H9 (cell line): ENCODE results near the gene MYD88. TPM values are rescaled to one million over a fixed set of nuclear protein-coding genes. Genes with fewer than 3 reads are reported as not detected.

Source experiments
- DNase-seq: peaks from one replicate; pipeline ENCODE4 v3.0.0-alpha.2; 2017
- H2AFZ ChIP-seq: one replicate; pipeline ENCODE4 v1.6.1; 2013; ENCODE audit warnings: mild to moderate bottlenecking, low read length, control low read depth, moderate library complexity
- H2AK5ac ChIP-seq: 2 replicates; pipeline ENCODE4 v1.6.1; 2013; ENCODE audit warnings: low read length, control low read depth, mixed read lengths; ENCODE audit not compliant: insufficient read length
- H2BK120ac ChIP-seq: one replicate; pipeline ENCODE4 v1.6.1; 2013; ENCODE audit warnings: low read depth, mild to moderate bottlenecking, low read length, control low read depth, inconsistent platforms; ENCODE audit not compliant: poor library complexity, severe bottlenecking
- H2BK12ac ChIP-seq: 2 replicates; pipeline ENCODE4 v1.6.1; 2013; ENCODE audit warnings: low read length, control low read depth, mixed read lengths, low read depth; ENCODE audit not compliant: insufficient read length
- H2BK15ac ChIP-seq: 2 replicates; pipeline ENCODE4 v1.6.1; 2013; ENCODE audit warnings: low read depth, low read length, control low read depth
- H2BK20ac ChIP-seq: one replicate; pipeline ENCODE4 v1.6.1; 2013; ENCODE audit warnings: low read depth, mild to moderate bottlenecking, low read length, control low read depth, inconsistent platforms; ENCODE audit not compliant: poor library complexity, severe bottlenecking
- H2BK5ac ChIP-seq: 2 replicates; pipeline ENCODE4 v1.6.1; 2013; ENCODE audit warnings: low read length, control low read depth, mixed read lengths; ENCODE audit not compliant: insufficient read length
- H3K14ac ChIP-seq: 2 replicates; pipeline ENCODE4 v1.6.1; 2013; ENCODE audit warnings: low read length, control low read depth; ENCODE audit not compliant: insufficient read depth
- H3K18ac ChIP-seq: 2 replicates; pipeline ENCODE4 v1.6.1; 2013; ENCODE audit warnings: low read depth, mild to moderate bottlenecking, mixed read lengths, low read length, control low read depth; ENCODE audit not compliant: insufficient read length
- H3K23ac ChIP-seq: 2 replicates; pipeline ENCODE4 v1.6.1; 2013; ENCODE audit warnings: low read length, control low read depth, mixed read lengths, low read depth; ENCODE audit not compliant: insufficient read length
- H3K23me2 ChIP-seq: 2 replicates; pipeline ENCODE4 v1.6.1; 2013; ENCODE audit warnings: low read depth, mild to moderate bottlenecking, mixed read lengths, low read length, control low read depth; ENCODE audit not compliant: insufficient read length, poor library complexity, severe bottlenecking
- H3K27ac ChIP-seq: 2 replicates; pipeline ENCODE4 v1.5.1; 2013; ENCODE audit warnings: low read length, control low read depth, mixed read lengths, low read depth; ENCODE audit not compliant: insufficient read length
- H3K27me3 ChIP-seq: 2 replicates; pipeline ENCODE4 v1.6.1; 2013; ENCODE audit warnings: low read length, control low read depth, inconsistent platforms; ENCODE audit not compliant: insufficient read depth
- H3K4ac ChIP-seq: 2 replicates; pipeline ENCODE4 v1.6.1; 2013; ENCODE audit warnings: low read depth, mild to moderate bottlenecking, control low read depth, inconsistent platforms, low read length, moderate library complexity
- H3K4me1 ChIP-seq: 2 replicates; pipeline ENCODE4 v1.6.1; 2013; ENCODE audit warnings: low read length, control low read depth, inconsistent platforms; ENCODE audit not compliant: insufficient read depth
- H3K4me2 ChIP-seq: 2 replicates; pipeline ENCODE4 v1.6.1; 2013; ENCODE audit warnings: low read length, control low read depth, mixed read lengths; ENCODE audit not compliant: insufficient read length, insufficient read depth
- H3K56ac ChIP-seq: 2 replicates; pipeline ENCODE4 v1.6.1; 2013; ENCODE audit warnings: low read depth, mild to moderate bottlenecking, mixed read lengths, low read length, control low read depth; ENCODE audit not compliant: insufficient read length
- H3K79me1 ChIP-seq: 2 replicates; pipeline ENCODE4 v1.6.1; 2013; ENCODE audit warnings: low read depth, mild to moderate bottlenecking, moderate library complexity, low read length, control low read depth, inconsistent platforms; ENCODE audit not compliant: insufficient read depth, poor library complexity, severe bottlenecking
- H3K79me2 ChIP-seq: 2 replicates; pipeline ENCODE4 v1.6.1; 2013; ENCODE audit warnings: low read length, control low read depth, inconsistent platforms; ENCODE audit not compliant: insufficient read depth
- H3K9ac ChIP-seq: 2 replicates; pipeline ENCODE4 v1.6.1; 2013; ENCODE audit warnings: low read length, control low read depth, mixed read lengths; ENCODE audit not compliant: insufficient read length; ENCODE audit errors: extremely low read depth
- H3K9me3 ChIP-seq: one replicate; pipeline ENCODE4 v1.6.1; 2013; ENCODE audit warnings: low read depth, low read length, inconsistent platforms; ENCODE audit not compliant: control insufficient read depth
- H3T11ph ChIP-seq: one replicate; pipeline ENCODE4 v1.6.1; 2013; ENCODE audit warnings: mild to moderate bottlenecking, low read length, control low read depth, inconsistent platforms
- H4K20me1 ChIP-seq: one replicate; pipeline ENCODE4 v1.6.1; 2013; ENCODE audit not compliant: control insufficient read depth, insufficient read length, insufficient read depth
- H4K5ac ChIP-seq: 2 replicates; pipeline ENCODE4 v1.6.1; 2013; ENCODE audit warnings: low read depth, mild to moderate bottlenecking, mixed read lengths, low read length, control low read depth; ENCODE audit not compliant: insufficient read length
- H4K8ac ChIP-seq: replicated peaks from 2 replicates; pipeline ENCODE4 v1.6.1; 2013; ENCODE audit warnings: low read length, control low read depth, mixed read lengths, low read depth; ENCODE audit not compliant: insufficient read length
- H4K91ac ChIP-seq: 2 replicates; pipeline ENCODE4 v1.6.1; 2013; ENCODE audit warnings: low read depth, mild to moderate bottlenecking, moderate library complexity, mixed read lengths, low read length, control low read depth; ENCODE audit not compliant: insufficient read length
- H3K27ac Mint-ChIP-seq, 3 experiments: 2 replicates in 2 of 3; 3 replicates in 1 of 3; pipeline ENCODE4 v1.8.0; 2020 to 2021; ENCODE audit warnings: mixed read lengths in 3 of 3, mild to moderate bottlenecking in 1 of 3, moderate library complexity in 1 of 3
- H3K27me3 Mint-ChIP-seq: 2 replicates; pipeline ENCODE4 v1.8.0; 2021; ENCODE audit warnings: low read depth, mild to moderate bottlenecking, moderate library complexity, mixed read lengths
- H3K36me3 Mint-ChIP-seq, 3 experiments: 2 replicates in 2 of 3; 3 replicates in 1 of 3; pipeline ENCODE4 v1.8.0; 2020 to 2021; ENCODE audit warnings: low read depth in 3 of 3, mixed read lengths in 3 of 3; ENCODE audit not compliant: insufficient read depth in 1 of 3
- H3K4me1 Mint-ChIP-seq, 2 experiments: 2 replicates each; pipeline ENCODE4 v1.8.0; 2020; ENCODE audit warnings: mixed read lengths in 2 of 2
- H3K4me3 Mint-ChIP-seq, 2 experiments: 2 replicates in 1 of 2; 3 replicates in 1 of 2; pipeline ENCODE4 v1.8.0; 2020 to 2021; ENCODE audit warnings: mild to moderate bottlenecking in 2 of 2, mixed read lengths in 2 of 2, moderate library complexity in 1 of 2
- H3K9me3 Mint-ChIP-seq, 2 experiments: 2 replicates in 1 of 2; 3 replicates in 1 of 2; pipeline ENCODE4 v1.8.0; 2020; ENCODE audit warnings: mild to moderate bottlenecking in 2 of 2, mixed read lengths in 2 of 2, moderate library complexity in 1 of 2
- WGBS: extraction: QIAGEN DNeasy Blood & Tissue Kit; methylation state at CpG from one replicate; pipeline ENCODE4 v1.1.7; 2013; ENCODE audit warnings: missing lambda C conversion rate, low lambda C conversion rate, mixed read lengths; ENCODE audit not compliant: insufficient read length; ENCODE audit errors: extremely low coverage; 5-methylcytosine and 5-hydroxymethylcytosine counted together
- total RNA-seq: library from RNA; stranded (reverse); gene quantifications from 2 replicates; pipeline ENCODE4 v1.2.1, GENCODE V29; 2021
- TF ChIP-seq, protein P1 (sequence below): fragments of 200-600 bp; sonication (generic); conservative IDR thresholded peaks from 3 replicates; pipeline ENCODE4 v1.8.0; 2021; ENCODE audit warnings: antibody characterized with exemption, mild to moderate bottlenecking

The MYD88 gene
- total RNA-seq, 1 experiment from 2014 or later = 33.4 TPM

DNA sequence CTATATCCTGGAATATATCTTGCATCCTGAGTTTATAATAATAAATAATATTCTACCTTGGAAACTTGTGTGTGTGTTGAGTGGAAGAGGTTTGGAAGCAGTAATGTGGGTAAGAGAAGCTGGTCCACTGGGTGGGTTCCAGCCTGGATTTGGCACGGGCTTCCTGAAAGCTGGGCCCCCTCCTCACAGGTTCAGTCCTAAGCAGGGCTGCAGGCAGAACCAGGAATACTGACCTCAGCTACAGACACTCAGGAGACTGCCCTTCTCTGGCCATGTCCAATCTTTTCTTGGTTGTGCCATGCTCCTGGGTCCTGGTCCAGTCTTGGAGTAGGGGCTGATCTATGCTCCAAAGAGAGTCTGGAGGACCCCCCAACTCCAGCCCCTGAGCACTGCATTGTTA is 4.5 kb downstream of the MYD88 start:
- Histone ChIP-seq H4K8ac (no peak overlapping the region), H2BK120ac (no peak overlapping the region), H4K5ac (no peak overlapping the region), H4K91ac (no peak overlapping the region), H3K79me1 (no peaks in the 10 kb centered on the region), H3K79me2 (no peaks in the 10 kb centered on the region), H2BK20ac (no peak overlapping the region), H2AFZ (no peak overlapping the region), H3K27ac (no peak overlapping the region), H2BK12ac (no peak overlapping the region), H4K20me1 (no peaks in the 10 kb centered on the region), H3K9me3 (no peaks in the 10 kb centered on the region), H3K27me3 (no peaks in the 10 kb centered on the region), H3K4me2 (no peak overlapping the region), H2BK15ac (no peak overlapping the region), H3K23ac (no peak overlapping the region), H2AK5ac (no peak overlapping the region), H2BK5ac (no peak overlapping the region), H3K23me2 (peaks cover 11% of the 10 kb centered on the region), H3K18ac (no peak overlapping the region), H3T11ph (no peak overlapping the region), H3K4ac (no peak overlapping the region), H3K9ac (no peak overlapping the region), H3K14ac (no peak overlapping the region), H3K4me1 (peaks cover 6% of the 10 kb centered on the region; the same call in 1 of the 2 replicates), H3K56ac (no peak overlapping the region)
- DNase-seq = no peak
- TF ChIP-seq, protein P1, sequence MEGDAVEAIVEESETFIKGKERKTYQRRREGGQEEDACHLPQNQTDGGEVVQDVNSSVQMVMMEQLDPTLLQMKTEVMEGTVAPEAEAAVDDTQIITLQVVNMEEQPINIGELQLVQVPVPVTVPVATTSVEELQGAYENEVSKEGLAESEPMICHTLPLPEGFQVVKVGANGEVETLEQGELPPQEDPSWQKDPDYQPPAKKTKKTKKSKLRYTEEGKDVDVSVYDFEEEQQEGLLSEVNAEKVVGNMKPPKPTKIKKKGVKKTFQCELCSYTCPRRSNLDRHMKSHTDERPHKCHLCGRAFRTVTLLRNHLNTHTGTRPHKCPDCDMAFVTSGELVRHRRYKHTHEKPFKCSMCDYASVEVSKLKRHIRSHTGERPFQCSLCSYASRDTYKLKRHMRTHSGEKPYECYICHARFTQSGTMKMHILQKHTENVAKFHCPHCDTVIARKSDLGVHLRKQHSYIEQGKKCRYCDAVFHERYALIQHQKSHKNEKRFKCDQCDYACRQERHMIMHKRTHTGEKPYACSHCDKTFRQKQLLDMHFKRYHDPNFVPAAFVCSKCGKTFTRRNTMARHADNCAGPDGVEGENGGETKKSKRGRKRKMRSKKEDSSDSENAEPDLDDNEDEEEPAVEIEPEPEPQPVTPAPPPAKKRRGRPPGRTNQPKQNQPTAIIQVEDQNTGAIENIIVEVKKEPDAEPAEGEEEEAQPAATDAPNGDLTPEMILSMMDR = no peak
- H3K27me3 Mint-ChIP-seq = peaks cover 2% of the 10 kb centered on the region
- no peak overlapping the region for H3K27ac Mint-ChIP-seq
- no CpG with 5 or more reads among the region's 1 CpG for WGBS
- peaks cover 20 to 23% of the 10 kb centered on the region in 2 experiments for H3K4me1 Mint-ChIP-seq
- no peak overlapping the region for H3K4me3 Mint-ChIP-seq
- peaks cover 8 to 11% of the 10 kb centered on the region in 2 experiments; a peak in 4 of 5 replicates for H3K9me3 Mint-ChIP-seq
- peaks cover 16 to 29% (median 23%) of the 10 kb centered on the region in 3 experiments; a peak in 6 of 7 replicates for H3K36me3 Mint-ChIP-seq
